Keratinocyte (primary cell): ENCODE measurements around the gene HEYL.

ENCODE experiments used
- EZH2 ChIP-seq: IDR thresholded peaks from one replicate; pipeline ENCODE4 v1.6.1; 2012; ENCODE audit warnings: inconsistent platforms, mild to moderate bottlenecking, low read length, moderate library complexity
- TF ChIP-seq, protein P1 (sequence below), 3 experiments: IDR thresholded peaks in 1 of 3; conservative IDR thresholded peaks in 1 of 3; optimal IDR thresholded peaks in 1 of 3; 2 replicates in 2 of 3; 3 replicates in 1 of 3; pipeline versions ENCODE3 to v1.5.1; 2011; ENCODE audit warnings: low read length in 3 of 3, mild to moderate bottlenecking in 3 of 3, moderate library complexity in 2 of 3, control low read depth in 1 of 3, inconsistent platforms in 1 of 3; ENCODE audit not compliant: insufficient read depth in 2 of 3; ENCODE audit errors: extremely low read depth in 1 of 3

DNA sequence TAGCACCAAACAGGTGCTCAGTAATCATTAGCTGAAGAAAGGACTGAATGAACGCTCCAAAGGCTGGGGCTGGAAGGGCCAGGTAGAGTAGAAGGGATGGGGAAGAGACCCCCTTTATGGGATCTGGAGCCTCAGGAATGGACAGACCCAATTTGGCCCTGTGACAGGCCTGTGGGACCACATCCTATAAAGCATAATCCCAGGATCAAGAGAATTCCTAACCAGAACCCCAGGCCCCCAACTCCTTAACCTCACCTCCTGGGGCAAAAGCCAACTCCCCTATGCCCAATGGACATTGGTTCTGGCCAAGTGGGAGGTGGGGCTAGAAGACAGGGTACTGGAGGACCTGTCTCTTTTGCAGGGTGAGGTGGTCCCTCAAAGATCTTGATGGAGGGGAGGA, 42.6 kb upstream of the HEYL start:
- TF ChIP-seq EZH2, result no peak
- TF ChIP-seq, protein P1, sequence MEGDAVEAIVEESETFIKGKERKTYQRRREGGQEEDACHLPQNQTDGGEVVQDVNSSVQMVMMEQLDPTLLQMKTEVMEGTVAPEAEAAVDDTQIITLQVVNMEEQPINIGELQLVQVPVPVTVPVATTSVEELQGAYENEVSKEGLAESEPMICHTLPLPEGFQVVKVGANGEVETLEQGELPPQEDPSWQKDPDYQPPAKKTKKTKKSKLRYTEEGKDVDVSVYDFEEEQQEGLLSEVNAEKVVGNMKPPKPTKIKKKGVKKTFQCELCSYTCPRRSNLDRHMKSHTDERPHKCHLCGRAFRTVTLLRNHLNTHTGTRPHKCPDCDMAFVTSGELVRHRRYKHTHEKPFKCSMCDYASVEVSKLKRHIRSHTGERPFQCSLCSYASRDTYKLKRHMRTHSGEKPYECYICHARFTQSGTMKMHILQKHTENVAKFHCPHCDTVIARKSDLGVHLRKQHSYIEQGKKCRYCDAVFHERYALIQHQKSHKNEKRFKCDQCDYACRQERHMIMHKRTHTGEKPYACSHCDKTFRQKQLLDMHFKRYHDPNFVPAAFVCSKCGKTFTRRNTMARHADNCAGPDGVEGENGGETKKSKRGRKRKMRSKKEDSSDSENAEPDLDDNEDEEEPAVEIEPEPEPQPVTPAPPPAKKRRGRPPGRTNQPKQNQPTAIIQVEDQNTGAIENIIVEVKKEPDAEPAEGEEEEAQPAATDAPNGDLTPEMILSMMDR (optimal IDR thresholded peaks at IDR 0.05 in 1 of 3, IDR thresholded peaks at IDR 0.05 in 1 of 3, conservative IDR thresholded peaks at IDR 0.05 in 1 of 3; ENCODE audit: extremely low read depth in 1 of 3, insufficient read depth in 2 of 3, low read length in 3 of 3), result no peak
